HCEC 1CT (cell line): ENCODE measurements around the gene SPRED2.
A peak's percentile ranks its signal among the peaks of the same experiment; 100 is the strongest.
"Not testable (repeated sequence)": the region's sequence is repeated elsewhere in the genome, so short reads cannot be mapped to it uniquely, and the experiment has no call there.

Experiments used
- DNase-seq: peaks from one replicate; pipeline ENCODE4 v3.0.0-alpha.2; 2017

The SPRED2 gene

GRCh38 chr2:65337915-65338314 lies 94.5 kb downstream of the SPRED2 start:
- not testable (repeated sequence) for DNase-seq

- DNase-seq = no peak
These were observed 97.7 kb downstream of the SPRED2 start for GRCh38 chr2:65334714-65335113.

- DNase-seq = no peak
These were observed 100.9 kb downstream of the SPRED2 start for GRCh38 chr2:65331336-65332025.

- no peak for DNase-seq
These were observed 102.9 kb downstream of the SPRED2 start for GRCh38 chr2:65329525-65329924.

- no peak for DNase-seq
These were observed 106.1 kb downstream of the SPRED2 start for GRCh38 chr2:65326276-65326675.

DNA sequence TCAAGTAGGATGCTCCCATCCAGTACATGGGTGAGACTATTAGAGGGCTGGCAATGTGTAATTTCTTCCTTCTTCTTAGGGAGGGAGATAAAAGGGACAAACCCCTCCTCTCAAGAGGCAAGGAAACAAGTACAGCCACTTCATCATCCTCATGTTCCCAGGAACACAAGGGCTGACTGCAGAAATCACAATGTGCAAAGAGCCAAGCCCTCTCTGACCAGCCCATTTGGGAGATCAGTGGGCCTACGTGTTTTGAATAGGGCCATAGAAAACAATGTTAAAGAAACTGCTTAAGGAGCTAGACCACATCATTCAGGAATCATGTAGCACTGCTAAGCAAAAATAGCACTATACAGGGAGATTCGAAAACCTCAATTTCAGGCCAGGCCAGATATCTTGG lies 107.3 kb downstream of the SPRED2 start:
- no peak for DNase-seq

GRCh38 chr2:65320946-65321345 lies 111.5 kb downstream of the SPRED2 start:
- no peak for DNase-seq

DNA sequence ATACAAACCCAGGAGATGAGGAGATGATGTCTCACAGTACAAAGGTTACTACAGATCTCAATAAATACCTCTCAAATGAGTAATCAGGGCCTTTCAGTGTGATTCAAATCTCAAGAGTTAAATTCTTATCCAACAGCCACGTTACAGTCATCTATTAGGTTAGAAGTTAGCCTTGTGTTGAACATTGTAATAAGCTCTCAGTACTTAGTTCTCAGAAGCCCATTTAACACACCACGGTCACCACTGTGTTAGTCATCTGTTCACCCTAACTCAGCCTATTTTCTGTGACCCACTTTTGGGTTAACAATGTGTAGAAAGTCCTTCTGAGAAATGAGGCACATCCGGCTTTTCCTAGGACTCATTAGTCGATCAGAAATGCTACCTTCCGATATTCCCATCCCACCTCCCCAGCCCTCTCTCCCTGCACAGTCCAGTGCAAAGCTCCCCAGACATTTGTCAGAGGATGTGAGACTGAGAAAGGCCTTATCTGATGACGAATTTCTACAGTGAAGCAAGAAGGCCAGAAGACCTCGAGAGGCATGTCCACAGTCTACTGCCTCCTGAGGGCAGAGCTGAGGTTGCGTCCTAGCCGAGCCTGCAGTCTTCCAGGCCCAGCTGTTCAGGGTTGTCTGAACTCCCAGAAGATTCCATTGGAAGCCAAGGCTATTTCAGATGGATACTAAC lies 112.2 kb downstream of the SPRED2 start:
- peak; percentile 98 for DNase-seq

DNA sequence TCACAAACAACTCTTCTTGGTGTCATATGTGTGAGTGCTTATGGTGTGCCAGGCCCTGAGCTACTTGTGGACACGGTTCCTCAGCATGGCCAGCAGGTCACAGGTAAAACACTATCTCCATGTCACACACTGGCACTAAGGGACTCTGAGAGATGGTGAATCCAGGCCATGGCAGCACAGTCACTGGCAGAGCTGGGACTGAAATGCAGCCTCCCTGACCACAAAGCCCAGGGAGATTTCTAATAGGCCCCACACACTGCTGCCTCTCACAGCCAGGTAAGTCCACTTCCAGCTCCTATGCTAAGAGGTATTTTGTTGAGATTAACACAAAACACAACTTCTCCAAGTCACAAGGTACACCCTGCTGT lies 112.7 kb downstream of the SPRED2 start:
- no peak for DNase-seq

- DNase-seq = no peak
These were observed 113.2 kb downstream of the SPRED2 start for GRCh38 chr2:65319072-65319673.

DNA sequence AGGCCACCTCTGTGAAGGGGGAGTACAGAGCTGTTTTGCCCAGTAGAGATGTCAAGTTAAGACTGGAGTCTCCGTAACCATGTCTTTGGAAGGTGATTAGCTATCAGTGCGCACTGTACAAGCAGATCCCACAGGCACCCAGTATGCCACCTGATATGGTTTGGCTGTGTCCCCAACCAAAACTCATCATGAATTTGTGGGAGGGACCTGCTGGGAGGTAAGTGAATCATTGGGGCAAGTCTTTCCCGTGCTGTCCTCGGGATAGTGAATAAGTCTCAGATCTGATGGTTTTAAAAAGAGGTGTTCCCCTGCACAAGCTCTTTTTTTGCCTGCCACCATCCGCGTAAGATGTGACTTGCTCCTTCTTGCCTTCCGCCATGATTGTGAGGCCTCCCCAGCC lies 114.6 kb downstream of the SPRED2 start:
- no peak for DNase-seq

GRCh38 chr2:65317351-65317750 lies 115.0 kb downstream of the SPRED2 start:
- not testable (repeated sequence) for DNase-seq

GRCh38 chr2:65316072-65316471 lies 116.3 kb downstream of the SPRED2 start:
- DNase-seq = no peak

DNA sequence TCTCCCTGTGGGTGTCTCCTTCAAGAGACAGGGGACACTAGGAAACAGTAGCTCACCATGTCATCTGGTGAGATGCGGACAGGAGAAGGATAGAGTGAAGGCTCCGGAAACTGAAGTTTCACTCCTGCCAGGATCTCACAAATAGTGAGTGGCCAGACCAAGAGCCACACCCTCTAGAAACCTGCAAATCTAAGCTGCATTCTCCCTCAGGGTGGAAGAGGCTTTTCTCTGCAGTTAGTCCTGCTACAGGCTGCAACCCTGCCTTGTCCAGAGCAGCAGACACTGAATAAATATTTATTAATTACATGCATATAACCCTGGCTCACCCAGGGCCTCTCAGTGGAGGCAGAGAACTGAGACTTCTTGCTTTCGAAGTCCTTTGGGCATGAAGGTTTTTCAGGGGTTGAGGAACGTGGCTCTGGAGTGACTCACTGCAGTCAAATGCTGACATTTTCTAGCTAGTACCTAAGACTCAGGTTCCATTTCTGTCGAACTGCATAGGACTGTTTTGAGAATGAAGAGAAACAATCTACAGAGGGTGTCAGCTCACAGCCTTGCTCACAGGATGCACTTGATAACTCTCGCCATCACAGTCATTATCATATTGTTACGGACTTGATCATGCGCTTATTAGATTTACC lies 117.5 kb downstream of the SPRED2 start:
- no peak for DNase-seq

DNA sequence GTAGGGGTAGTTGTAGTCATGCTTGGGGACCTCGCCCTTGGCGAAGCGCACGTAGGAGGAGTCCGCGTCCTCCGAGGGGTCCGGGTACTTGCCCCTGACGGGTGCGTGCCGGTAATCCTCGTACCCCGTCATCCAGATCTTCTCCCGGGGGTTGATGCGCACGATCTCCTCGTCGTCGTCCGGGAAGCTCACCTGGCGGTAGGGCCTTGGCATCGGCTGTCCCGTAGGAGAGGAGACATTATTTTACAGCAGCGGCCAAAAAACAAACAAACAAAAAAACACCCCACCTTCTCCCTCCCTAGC lies 118.5 kb downstream of the SPRED2 start:
- DNase-seq = no peak

- no peak for DNase-seq
These were observed 119.1 kb downstream of the SPRED2 start for GRCh38 chr2:65313126-65313953.

GRCh38 chr2:65311596-65311995 lies 120.8 kb downstream of the SPRED2 start:
- DNase-seq = no peak

DNA sequence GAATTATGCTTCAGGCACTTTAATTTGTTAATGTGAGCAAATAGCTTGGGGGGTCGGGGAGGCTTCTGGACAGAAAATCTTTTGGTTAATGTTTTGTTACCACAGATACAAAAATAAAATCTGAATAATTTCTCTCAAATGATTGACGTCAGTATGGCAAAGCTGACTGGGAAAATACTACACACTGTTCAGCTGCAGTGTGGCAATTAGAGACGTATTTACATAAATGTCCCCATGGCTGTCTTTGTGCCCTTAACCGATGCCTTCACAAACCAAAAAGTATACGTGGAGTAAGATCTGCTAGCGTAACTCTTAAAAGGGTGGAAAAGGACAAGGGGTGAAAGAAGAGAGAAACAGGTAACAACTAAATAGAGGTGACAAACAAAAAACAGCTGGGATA lies 121.3 kb downstream of the SPRED2 start:
- no peak for DNase-seq

DNA sequence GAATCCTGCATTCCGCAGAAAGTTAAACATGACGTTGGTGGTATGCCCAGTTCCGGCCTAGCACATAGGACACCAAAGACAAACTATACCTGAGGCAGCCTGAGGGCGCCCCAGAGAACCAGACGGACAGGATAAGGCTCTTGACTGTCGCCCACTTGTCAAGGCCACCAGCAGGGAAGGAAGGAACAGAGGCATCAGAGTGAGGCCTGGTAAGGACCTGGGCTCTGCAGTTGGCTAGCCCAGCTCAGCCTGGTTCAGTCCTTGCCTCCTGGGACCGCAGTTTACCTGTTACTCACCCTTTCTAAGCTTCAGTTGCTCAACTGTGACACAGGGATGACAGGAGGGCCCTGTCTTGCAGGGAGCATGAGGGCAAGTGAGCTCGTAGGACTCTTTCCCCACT lies 122.7 kb downstream of the SPRED2 start:
- DNase-seq = no peak

DNA sequence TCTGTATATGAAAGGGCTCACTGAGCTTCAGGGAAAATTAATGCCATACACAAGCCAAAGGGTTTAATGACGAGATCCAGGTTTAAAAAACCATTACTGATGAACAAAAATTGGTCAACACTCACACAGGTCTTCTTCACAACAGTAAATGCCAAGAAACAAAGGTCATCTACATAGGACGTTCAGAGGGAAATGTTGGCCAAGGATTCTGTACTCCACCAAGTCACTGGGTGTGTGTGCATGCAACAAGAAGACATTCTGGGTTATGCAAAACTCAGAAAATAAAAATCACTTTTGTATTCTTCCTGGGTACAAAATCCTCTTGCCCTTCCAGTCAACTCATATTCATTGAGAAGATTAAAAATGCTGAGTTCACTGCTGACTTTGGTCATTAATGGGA lies 126.5 kb downstream of the SPRED2 start:
- DNase-seq = no peak

DNA sequence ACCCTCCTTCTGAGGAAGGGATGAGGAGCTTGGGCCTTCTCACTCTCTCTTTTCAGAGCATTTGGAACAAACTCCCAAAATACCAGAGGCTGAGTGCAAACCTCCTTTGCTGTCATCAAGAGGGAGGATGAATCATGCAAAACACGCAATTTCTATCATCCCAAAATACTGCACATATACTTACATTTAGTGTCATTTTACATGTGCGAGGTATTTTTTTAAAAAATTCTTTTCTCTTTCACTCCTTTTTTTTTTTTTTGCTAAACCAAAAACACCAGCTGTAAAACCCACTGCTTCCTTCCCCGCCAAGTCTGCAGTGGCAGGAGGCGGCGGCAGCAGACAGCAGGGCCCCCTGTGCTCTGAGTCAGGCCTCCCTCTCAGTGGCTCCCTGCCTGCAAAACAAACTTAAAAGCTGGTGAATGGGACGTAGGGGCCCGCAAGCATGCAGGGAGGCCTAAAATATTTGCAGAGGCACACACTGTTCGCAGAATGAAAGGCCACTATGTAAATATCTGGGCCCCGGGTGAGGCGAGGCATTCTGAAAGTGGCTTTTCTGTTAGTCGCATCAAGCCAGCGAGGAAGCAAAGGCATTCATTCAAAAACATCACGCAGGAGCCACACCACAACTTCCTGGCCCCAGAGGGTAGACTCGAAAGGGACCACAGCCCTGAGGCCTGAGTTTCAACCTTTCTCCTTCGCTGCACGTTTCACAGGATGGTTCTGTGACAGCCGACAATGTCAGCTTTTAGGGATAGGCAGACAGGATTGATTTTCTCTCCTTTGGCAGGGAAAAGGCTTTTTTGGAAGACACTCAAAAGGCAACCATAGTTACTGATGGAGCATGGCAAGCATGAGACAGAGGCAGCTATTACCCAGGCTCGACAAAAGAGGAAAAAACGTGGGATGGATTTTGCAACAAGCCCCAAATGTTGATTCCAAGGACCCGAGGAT lies 131.4 kb downstream of the SPRED2 start:
- DNase-seq = peak; percentile 84
